Hematopoietic multipotent progenitor cell treated with erythropoietin and hydrocortisone succinate and interleukin-3 and kit ligand, for 17 days (in vitro differentiated cells): ENCODE results near the gene LLGL2.
A peak's percentile ranks its signal among the peaks of the same experiment; 100 is the strongest.
"Not testable (repeated sequence)": the region's sequence is repeated elsewhere in the genome, so short reads cannot be mapped to it uniquely, and the experiment has no call there.

Experiments
- DNase-seq: peaks from one replicate; pipeline ENCODE4 v3.0.0-alpha.2; 2015; ENCODE audit warnings: low spot score

LLGL2 gene, protein sequence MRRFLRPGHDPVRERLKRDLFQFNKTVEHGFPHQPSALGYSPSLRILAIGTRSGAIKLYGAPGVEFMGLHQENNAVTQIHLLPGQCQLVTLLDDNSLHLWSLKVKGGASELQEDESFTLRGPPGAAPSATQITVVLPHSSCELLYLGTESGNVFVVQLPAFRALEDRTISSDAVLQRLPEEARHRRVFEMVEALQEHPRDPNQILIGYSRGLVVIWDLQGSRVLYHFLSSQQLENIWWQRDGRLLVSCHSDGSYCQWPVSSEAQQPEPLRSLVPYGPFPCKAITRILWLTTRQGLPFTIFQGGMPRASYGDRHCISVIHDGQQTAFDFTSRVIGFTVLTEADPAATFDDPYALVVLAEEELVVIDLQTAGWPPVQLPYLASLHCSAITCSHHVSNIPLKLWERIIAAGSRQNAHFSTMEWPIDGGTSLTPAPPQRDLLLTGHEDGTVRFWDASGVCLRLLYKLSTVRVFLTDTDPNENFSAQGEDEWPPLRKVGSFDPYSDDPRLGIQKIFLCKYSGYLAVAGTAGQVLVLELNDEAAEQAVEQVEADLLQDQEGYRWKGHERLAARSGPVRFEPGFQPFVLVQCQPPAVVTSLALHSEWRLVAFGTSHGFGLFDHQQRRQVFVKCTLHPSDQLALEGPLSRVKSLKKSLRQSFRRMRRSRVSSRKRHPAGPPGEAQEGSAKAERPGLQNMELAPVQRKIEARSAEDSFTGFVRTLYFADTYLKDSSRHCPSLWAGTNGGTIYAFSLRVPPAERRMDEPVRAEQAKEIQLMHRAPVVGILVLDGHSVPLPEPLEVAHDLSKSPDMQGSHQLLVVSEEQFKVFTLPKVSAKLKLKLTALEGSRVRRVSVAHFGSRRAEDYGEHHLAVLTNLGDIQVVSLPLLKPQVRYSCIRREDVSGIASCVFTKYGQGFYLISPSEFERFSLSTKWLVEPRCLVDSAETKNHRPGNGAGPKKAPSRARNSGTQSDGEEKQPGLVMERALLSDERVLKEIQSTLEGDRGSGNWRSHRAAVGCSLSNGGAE

DNA sequence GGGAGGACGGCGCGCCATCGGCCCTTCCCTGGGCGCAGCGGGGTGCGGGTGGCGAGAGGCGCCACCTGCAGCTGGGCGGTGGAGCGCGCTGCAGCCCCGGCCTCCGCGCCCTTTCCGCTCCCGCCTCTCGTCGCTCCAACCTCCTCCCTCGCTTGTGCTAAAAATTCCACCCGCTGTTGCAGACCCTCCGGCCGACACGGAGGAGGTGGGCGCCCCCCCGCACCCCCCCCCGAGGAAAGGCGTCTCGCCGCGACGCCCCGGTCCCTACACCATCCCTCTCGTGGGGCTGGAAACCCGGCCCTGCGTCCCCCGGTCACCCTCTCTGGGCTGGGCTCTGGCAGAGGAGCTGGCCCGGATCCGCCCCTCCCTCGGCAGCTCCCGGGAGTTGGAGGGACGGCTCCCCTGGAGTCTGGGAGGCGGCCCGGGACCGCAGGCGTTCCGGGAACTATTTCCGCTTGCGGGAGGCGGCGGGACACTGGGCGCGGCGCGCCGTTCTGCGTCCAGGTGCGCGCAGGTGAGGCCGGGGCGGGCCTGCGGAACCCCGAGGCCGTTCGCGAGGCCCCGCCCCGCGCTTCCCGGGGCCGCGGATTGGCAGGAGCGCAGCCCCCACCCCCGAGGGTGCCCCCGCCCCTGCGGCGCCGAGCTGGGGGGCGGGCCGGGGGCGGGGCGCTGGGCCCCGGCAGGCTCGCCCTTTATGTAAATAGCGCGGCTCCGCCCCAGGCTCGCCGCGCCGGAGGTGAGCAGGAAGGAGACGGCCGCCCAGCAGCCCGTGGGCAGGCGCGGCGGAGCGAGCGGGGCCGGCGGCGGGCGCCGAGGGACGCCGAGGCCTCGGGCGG, at the start of gene LLGL2:
LLGL2 (plus strand) TSS at position 728 of the 836 bp plus-strand sequence. CDS start 17,730 bp downstream, outside the sequence.
- DNase-seq, result peak; percentile 73

DNA sequence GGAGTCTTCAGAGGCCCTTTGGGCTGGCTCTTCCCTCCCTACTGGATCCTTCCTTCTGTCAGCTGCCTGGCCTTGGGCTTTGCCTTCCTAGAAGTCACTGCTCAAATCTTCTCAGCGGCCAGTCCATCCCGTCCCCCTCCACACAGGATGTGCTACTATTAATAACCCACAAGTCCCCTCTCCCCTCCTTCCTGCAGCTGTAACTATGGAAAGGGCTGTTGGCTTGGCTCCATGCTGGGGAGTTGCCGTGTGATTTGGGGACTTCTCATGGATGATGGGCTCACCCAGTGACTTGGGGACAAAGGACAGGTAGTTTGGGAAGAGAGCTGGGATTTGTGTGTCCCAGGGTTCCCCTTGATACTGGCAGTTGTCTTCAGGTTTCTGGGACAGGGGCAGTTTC, 49.6 kb upstream of the LLGL2 start:
- no peak for DNase-seq

DNA sequence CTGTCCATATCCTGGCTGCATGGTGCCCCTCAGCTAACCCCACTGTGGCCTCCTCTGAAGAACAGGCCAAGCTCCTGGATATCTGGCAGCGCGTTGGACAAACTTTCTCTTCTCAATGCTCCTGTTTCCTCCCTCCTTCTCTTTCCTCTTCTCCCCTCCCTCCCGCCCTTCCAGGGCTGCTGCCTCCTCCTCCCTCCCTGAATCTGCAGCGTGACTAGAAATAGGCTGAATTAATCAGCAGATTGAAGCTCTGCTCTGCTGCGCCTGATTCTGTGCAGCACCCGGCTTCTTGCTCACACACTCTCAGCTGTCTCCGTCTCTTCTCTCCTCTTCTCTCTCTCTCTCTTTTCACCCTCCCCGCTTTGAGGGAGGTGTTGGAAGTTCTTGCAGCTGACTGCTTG, 49.2 kb upstream of the LLGL2 start:
- DNase-seq, result no peak

DNA sequence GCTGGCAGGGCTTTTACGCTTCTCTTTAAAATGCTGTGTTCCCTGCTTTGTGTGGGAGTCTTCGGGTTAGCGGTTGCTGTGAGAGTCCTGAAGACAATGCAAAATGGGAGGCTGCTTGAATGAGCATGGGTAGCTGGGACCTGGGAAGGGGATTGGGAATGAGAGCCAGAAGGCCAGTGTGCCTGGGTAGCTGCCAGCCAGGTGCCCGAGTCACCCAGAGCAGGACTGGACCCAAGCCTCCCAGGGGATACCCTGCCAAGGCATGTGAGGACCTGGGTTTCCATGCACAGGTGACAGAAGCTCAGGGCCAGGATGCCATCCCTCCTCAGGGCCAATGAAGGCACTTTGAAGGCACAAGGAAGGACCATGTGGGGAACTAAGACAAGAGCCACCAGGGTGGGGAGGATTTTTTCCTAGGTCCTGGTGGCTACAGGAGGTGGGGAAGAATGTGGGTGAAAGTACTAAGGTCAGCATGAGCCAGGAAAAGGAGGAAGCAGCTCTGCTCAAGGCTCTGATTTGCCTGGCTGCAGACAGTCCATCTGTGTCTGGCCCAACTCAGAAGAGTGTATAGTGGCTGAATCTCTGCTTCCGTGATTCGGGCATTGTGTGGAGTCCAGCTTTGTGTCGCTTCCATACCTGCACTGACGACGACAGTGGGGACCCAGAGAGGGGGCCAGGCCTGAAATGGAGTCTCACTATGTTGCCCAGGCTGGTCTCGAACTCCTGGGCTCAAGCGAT, 48.6 kb upstream of the LLGL2 start:
- no peak for DNase-seq

DNA sequence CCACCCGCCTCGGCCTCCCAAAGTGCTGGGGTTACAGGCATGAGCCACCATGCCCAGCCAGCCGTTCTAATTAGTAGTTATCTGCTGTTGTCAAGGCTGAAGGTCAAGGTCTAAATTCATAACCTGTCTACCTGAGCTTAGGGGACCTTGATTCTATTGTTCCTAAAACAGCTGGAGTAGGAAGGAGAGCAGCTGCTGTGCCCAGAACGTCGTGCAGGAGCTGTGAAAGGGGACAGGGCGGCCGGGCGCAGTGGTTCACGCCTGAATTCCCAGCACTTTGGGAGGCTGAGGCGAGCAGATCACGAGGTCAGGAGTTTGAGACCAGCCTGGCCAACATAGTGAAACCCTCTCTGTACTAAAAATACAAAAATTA, 48.0 kb upstream of the LLGL2 start:
- not testable (repeated sequence) for DNase-seq

DNA sequence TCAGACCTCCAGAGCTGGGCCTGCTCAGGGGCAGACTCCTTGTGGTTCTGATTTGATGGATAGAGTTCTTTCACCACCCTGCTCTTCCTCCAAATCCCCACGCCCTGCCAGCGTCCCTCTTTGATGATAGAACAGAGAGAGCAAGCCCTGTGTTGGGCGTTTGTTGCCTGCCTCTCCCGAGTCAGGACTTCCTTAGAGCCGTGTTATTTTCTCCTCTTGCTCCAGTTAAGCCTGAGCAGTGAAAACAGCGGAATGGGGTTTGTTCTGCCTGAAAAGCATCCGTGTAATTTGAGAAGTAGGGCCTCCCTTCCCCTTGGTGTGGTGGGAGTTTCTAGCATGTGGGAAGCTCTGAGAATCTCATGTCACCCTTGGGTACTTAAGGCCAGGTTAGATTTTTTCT, 47.0 kb upstream of the LLGL2 start:
- no peak for DNase-seq

DNA sequence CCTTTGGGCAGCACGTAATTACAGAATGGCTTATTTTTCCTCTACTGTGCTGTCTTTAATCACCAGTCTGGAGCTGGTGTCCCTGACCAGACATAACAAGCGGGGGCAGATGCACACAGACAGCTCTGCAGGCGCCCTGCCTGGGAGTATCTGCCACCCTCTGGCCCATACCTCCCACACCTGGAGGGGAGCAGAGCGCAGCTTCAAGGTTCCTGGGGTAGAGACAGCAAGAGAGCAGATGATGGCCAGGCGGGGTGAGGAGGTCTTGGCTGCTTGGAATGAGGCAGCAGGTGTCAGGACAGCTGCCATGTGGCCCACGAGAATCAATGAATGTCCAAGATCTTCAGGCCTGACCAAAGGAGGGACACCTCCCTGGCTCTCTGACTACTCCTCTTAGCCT, 45.2 kb upstream of the LLGL2 start:
- no peak for DNase-seq

DNA sequence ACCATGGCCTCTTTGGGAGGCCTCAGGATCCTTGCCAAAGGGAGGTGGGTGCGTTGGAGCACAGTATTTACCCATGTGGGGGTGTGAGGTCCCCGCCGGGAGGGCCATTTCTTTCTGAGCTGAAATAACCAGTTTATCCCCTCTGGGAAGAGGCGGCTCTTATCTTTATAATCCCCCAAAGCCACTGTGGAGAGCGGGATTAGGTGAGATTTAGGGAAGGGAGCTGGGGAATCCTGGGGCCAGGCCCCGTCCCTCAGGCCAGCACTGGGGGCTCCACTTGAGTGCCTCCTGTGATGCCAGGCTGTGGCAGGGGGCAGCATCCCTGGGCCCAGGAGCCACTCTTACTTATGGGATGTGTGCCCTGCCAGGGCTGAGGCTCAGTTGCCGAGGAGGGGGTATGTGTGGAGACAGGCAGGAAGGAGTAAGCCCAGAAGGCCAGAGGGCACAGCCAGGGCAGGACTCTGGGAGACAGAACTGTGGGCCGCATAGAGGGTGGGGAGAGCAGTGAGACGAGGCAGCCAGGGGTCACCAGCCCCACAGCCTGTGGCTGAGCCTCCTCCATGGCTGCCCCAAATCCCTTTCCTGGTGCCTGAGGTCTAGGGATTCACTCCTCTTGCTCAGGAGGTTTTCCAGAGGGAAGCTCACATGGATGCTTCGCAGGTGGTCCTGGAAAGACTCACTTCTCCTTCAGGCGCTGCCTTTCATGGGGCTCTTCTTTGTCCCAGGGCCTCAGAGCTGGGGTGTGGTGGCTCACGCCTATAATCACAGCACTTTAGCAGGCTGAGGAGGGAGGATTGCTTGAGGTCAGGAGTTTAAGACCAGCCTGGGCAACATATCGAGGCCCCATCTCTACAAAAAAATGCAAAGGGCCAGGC, 44.1 kb upstream of the LLGL2 start:
- DNase-seq, result no peak

DNA sequence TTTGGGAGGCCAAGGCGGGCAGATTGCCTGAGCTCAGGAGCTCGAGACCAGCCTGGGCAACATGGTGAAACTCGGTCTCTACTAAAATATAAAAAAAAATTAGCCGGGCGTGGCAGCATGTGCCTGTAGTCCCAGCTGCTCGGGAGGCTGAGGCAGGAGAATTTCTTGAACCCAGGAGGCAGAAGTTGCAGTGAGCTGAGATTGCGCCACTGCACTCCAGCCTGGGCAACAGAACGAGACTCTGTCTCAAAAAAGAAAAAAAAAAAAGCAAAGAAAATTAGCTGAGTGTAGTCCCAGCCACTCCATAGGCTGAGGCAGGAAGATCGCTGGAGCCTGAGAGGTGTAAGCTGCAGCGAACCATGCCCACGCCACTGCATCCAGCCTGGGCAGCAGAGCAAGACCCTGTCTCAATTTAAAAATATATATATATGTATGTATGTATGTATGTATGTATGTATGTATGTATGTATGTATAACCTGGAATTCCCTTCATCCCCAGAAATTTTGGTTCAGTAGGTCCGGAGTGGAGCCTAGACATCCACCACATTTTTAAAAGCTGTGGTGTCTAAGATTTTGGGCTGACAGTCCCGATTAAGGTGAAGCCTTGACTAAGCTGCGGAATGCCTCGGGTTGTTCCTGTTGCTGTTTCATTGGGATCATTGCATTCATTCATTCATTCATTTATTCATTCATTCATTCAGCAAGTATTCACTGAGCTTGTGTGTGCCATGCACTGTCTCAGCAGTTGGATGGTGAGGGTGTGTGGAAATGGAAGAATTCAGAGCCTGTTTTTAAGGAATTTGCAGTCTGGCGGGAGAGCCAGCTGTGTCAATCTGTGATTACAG, 43.2 kb upstream of the LLGL2 start:
- no peak for DNase-seq

DNA sequence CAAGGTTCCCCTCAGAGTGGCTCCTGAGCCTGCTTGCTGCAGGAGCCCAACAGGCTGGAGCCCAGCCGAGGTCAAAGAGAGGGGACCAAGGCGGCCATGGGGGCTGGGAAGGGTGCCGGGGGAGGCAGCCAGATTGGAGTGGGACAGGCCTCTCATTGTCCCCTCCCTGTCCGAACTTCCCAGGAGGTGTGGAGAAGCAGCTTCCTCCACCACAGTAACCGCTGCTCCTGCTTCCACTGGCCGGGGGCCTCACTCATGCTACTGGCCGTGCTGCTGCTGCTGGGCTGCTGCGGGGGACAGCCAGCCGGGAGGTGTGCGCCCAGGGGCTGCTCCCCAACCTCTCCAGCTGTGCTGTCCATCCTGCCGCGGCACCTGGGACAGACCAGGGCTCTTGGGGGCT, 39.8 kb upstream of the LLGL2 start:
- no peak for DNase-seq

DNA sequence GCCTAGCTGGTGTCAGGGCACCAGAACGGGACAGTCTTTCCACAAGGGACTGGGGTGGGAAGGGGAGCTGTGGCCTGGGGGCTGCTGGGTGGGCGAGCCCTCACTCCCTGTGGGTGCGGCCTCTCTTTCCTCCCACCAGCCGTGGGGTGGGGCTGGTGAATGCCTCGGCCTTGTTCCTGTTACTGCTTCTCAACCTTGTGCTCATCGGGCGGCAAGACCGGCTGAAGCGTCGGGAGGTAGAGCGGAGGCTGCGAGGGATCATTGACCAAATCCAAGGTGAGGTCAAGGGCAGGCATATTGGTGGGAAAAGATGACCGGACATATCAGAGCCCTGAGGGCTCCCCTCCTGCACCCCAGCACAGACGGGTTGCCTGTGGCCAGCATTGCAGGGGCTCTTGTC, 39.3 kb upstream of the LLGL2 start:
- no peak for DNase-seq

DNA sequence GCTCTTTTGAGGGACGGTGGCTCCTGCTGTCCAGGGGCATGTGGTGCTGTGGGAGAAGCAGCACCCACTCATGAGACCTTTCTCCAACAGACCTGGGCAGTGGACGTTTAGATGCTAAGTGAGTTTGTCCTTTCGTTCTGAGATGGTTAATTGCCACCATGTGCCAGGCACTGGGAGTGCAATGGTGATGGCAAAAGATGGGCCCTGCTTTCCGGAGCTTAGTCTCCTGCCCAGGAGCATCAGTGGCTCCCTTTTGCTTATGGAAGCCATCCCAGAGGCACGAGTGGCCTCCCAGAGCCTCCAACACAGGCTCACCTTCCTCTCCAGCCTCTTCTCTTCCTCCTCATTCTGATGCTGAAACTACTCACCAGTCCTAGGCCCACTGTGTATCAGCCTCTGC, 38.5 kb upstream of the LLGL2 start:
- DNase-seq, result no peak

DNA sequence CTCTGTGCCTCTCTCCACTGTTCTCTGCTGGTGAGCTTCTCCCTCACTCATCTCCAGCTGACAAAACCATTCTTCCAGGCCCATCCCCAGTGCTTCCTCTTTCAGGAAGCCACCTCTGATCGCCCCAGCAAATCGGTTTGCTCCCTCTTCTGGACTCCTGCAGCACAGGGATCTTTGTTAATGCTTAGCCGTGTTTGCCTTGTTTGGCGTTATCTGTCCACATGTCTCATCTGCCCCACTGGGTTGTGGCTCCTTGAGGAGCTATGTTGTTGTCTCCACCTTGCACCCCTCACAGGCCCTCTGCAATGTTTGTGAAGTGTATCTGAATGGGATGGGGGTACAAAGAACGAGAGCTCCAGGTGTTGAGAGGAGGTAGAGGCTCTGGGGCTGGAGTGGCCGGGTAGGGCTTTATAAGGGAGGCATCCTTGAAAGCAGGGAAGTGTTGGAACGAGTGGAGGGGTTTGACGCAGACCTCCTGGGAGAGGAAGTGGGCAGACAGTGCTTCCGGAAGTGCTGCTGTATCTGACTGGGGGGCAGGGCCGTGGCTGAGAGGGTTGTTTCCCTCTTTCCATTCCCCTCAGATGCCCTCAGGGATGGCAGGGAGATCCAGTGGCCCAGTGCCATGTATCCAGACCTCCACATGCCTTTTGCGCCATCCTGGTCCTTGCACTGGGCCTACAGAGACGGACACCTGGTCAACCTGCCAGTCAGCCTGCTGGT, 38.0 kb upstream of the LLGL2 start:
- no peak for DNase-seq

DNA sequence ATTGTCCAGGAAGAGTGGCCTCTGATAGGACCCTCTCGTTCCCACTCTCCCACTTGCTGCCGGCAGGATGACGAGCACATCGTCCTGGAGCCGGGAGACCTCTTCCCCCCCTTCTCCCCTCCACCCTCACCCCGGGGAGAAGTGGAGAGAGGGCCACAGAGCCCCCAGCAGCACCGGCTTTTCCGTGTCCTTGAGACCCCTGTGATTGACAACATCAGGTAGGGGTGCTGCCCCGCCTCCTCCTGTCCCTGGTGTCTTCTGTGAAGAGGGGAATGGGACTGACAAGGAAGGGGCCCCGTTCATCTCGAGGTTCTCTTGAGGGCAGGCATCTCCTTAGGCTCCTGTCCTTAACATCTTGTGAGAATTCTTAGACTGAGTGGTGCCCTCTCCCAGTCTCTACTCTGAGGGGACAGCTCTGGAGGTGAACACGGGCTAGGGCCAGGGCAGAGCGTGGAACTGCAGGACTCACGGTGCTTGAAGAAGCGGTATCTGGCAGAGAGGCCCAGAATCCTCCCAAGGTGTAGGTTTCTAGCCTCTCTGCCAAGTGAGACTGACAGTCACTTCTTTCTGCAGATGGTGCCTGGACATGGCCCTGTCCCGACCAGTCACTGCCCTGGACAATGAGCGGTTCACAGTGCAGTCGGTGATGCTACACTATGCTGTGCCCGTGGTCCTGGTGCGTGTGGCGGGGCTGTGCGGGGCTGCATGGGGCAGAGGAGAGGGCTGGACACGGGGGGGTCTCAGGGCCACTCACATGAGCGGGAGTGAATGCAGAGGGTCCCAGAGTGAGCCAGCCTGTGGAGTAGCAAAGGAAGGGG, 36.6 kb upstream of the LLGL2 start:
- no peak for DNase-seq

DNA sequence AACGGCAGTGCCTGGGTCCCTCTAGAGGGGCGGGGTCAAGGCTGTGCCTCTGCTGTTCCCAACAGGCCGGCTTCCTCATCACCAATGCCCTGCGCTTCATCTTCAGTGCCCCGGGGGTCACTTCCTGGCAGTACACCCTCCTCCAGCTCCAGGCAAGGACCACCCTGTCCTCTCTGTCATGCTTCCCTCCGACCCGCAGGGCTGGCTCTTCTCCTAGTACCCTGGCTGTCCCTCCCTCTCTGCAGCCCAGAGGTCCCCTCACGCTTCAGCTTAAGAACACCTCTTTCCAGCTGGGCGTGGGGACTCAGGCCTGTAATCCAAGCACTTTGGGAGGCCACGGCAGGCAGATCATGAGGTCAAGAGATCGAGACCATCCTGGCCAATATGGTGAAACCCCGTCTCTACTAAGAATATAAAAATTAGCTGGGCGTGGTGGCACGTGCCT, 36.0 kb upstream of the LLGL2 start:
- no peak for DNase-seq

DNA sequence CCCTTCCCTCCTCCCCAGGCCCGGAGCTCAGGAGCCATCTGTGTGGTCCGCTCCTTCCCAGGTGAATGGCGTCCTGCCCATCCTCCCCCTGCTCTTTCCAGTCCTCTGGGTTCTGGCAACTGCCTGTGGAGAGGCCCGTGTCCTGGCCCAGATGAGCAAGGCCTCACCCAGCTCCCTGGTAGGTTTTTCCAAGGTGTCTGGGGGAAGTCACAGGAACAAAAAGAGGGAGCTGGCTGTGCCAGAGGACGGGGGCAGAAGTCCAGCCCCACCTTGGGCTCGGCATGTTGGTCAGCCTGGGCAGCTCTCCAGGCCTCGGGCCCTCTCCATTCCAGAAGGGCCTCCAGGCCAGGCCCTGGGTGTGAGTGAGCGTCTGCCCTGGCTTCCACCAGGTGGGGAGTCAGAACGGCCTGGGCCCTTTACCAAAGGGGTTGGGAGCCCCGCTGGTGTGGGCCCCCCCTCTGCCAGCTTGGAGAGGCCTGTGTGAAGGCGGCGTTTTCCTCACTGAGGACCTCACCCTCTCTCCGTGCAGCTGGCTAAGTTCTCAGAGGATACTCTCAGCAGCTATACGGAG, 35.2 kb upstream of the LLGL2 start:
- DNase-seq, result no peak

DNA sequence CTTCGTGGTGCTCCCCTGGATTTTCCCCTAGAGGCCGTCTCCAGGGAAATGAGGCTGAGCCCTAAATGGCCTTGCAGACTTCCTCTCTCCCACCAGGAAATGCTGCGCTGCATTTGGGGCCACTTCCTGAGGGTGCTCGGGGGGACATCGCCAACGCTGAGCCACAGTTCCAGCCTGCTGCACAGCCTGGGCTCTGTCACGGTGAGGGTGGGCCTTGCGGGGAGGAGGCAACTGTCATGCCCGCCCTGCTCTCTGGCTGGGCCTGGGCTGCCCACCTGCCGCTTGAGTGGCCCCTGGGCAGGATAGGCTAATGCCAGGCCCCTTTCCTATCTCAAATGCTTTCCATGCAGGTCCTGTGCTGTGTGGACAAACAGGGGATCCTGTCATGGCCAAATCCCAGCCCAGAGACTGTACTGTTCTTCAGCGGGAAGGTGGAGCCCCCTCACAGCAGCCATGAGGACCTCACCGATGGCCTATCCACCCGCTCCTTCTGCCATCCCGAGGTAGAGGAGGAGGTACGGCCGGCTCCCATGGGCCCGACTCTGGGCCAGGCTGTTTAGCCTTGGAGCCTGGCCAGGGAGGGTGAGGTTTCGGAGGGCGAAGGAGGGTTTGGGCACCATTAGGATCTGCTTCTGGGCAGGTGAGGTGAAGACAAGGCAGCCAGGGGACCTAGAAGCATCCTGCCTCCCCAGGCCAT, 34.4 kb upstream of the LLGL2 start:
- DNase-seq, result no peak
